GM23338 (cell line): ENCODE results near the gene PLD1. TPM values are rescaled to one million over a fixed set of nuclear protein-coding genes. Genes with fewer than 3 reads are reported as not detected.

Experiments
- ATAC-seq: fragments of 200-7000 bp; cut with Tn5 transposase; 3 replicates; pipeline ENCODE4 v1.9.1; 2020
- DNase-seq: peaks from one replicate; pipeline ENCODE4 v3.0.0-alpha.2; 2015; ENCODE audit warnings: low spot score
- H2AFZ ChIP-seq: fragments of 200-600 bp; sonication (generic); 2 replicates; pipeline ENCODE4 v1.8.0; 2016; ENCODE audit warnings: antibody characterized with exemption, mild to moderate bottlenecking, moderate library complexity
- H3F3A ChIP-seq: fragments of 200-600 bp; sonication (generic); replicated peaks from 2 replicates; pipeline ENCODE4 v1.8.0; 2017; ENCODE audit warnings: antibody characterized with exemption, mixed run types, low read depth
- H3K27ac ChIP-seq: fragments of 200-600 bp; sonication (generic); 2 replicates; pipeline ENCODE4 v1.6.1; 2016; ENCODE audit warnings: low read depth
- H3K27me3 ChIP-seq: fragments of 200-600 bp; sonication (generic); 2 replicates; pipeline ENCODE4 v1.8.0; 2016; ENCODE audit warnings: mild to moderate bottlenecking, mixed run types, moderate library complexity; ENCODE audit not compliant: insufficient read depth
- H3K36me3 ChIP-seq: fragments of 200-600 bp; sonication (generic); 2 replicates; pipeline ENCODE4 v1.8.0; 2016; ENCODE audit warnings: mild to moderate bottlenecking; ENCODE audit not compliant: insufficient read depth
- H3K4me1 ChIP-seq: fragments of 200-600 bp; sonication (generic); 2 replicates; pipeline ENCODE4 v1.8.0; 2016; ENCODE audit warnings: mild to moderate bottlenecking, moderate library complexity; ENCODE audit not compliant: insufficient read depth
- H3K4me2 ChIP-seq: fragments of 200-600 bp; sonication (generic); 2 replicates; pipeline ENCODE4 v1.7.1; 2017; ENCODE audit warnings: mixed run types
- H3K4me3 ChIP-seq: fragments of 200-600 bp; sonication (generic); 2 replicates; pipeline ENCODE4 v1.6.1; 2016; ENCODE audit warnings: mixed run types
- H3K79me2 ChIP-seq: fragments of 200-600 bp; sonication (generic); replicated peaks from 2 replicates; pipeline ENCODE4 v1.8.0; 2017; ENCODE audit warnings: mild to moderate bottlenecking; ENCODE audit not compliant: insufficient read depth
- H3K9me2 ChIP-seq: fragments of 200-600 bp; sonication (generic); 2 replicates; pipeline ENCODE4 v1.8.0; 2017; ENCODE audit not compliant: insufficient read depth
- H4K20me1 ChIP-seq: fragments of 200-600 bp; sonication (generic); replicated peaks from 2 replicates; pipeline ENCODE4 v1.8.0; 2017; ENCODE audit warnings: mild to moderate bottlenecking; ENCODE audit not compliant: insufficient read depth
- H3K27ac Mint-ChIP-seq: 2 replicates; pipeline ENCODE4 v1.8.0; 2020; ENCODE audit warnings: inconsistent platforms, mild to moderate bottlenecking, moderate library complexity, mixed read lengths
- H3K27me3 Mint-ChIP-seq: 3 replicates; pipeline ENCODE4 v1.8.0; 2022; ENCODE audit warnings: low read depth, mild to moderate bottlenecking, moderate library complexity, mixed read lengths, inconsistent platforms; ENCODE audit not compliant: insufficient read depth, poor library complexity
- H3K36me3 Mint-ChIP-seq: 3 replicates; pipeline ENCODE4 v1.8.0; 2021; ENCODE audit warnings: low read depth, mild to moderate bottlenecking, inconsistent platforms, moderate library complexity, mixed read lengths
- H3K4me1 Mint-ChIP-seq: 3 replicates; pipeline ENCODE4 v1.8.0; 2020; ENCODE audit warnings: mild to moderate bottlenecking, inconsistent platforms, mixed read lengths
- H3K4me3 Mint-ChIP-seq: 3 replicates; pipeline ENCODE4 v1.8.0; 2021; ENCODE audit warnings: moderate library complexity, mild to moderate bottlenecking, inconsistent platforms, mixed read lengths
- H3K9me3 Mint-ChIP-seq: 3 replicates; pipeline ENCODE4 v1.8.0; 2020; ENCODE audit warnings: moderate library complexity, mild to moderate bottlenecking, inconsistent platforms, mixed read lengths
- CREB1 ChIP-seq: fragments of 250-450 bp; sonication (Bioruptor Pico); IDR thresholded peaks from 2 replicates; pipeline ENCODE4 v1.5.0; 2020; ENCODE audit warnings: low read depth, mild to moderate bottlenecking, moderate library complexity
- EZH2 ChIP-seq: fragments of 200-600 bp; sonication (generic); IDR thresholded peaks from one replicate; pipeline ENCODE4 v1.8.0; 2017; ENCODE audit warnings: antibody characterized with exemption, mild to moderate bottlenecking, low read depth; ENCODE audit not compliant: unreplicated experiment
- JUNB ChIP-seq: IDR thresholded peaks from one replicate; pipeline ENCODE4 v1.6.1; 2016; ENCODE audit warnings: antibody characterized with exemption; ENCODE audit not compliant: unreplicated experiment
- NANOG ChIP-seq: IDR thresholded peaks from 2 replicates; pipeline ENCODE4 v1.6.1; 2016; ENCODE audit warnings: antibody characterized with exemption, borderline replicate concordance
- ZNF114 ChIP-seq: fragments of 250-450 bp; sonication (Bioruptor Pico); IDR thresholded peaks from 2 replicates; pipeline ENCODE4 v1.5.0; 2020; ENCODE audit warnings: mild to moderate bottlenecking, moderate library complexity
- ZNF331 ChIP-seq: fragments of 250-450 bp; sonication (Bioruptor Pico); IDR thresholded peaks from 2 replicates; pipeline ENCODE4 v1.5.0; 2020; ENCODE audit warnings: low read depth, mild to moderate bottlenecking, moderate library complexity
- polyA plus RNA-seq: library from polyadenylated mRNA; unstranded; fragments of >200 nt; fragmentation: Nextera tagmentation; extraction: Ambion mirVana; gene quantifications from 2 replicates; pipeline ENCODE4 v1.2.1, GENCODE V29; 2016
- total RNA-seq: library from RNA; depleted of rRNA; stranded (reverse); fragments of >200 nt; shearing (Covaris generic); gene quantifications from 2 replicates; pipeline ENCODE4 v1.2.3, GENCODE V29; 2014
- TF ChIP-seq, protein P1 (sequence below), 2 experiments: fragments of 200-600 bp in 1 of 2; sonication (generic) in 1 of 2; conservative IDR thresholded peaks; 2 replicates each; pipeline versions ENCODE4 v1.5.1 to v1.6.1; 2016 to 2017; ENCODE audit warnings: antibody characterized with exemption in 2 of 2, low read depth in 2 of 2, mild to moderate bottlenecking in 2 of 2, moderate library complexity in 1 of 2
- TF ChIP-seq, protein P2 (sequence below): IDR thresholded peaks from 2 replicates; pipeline ENCODE4 v1.6.1; 2016; ENCODE audit warnings: antibody characterized with exemption
- TF ChIP-seq, protein P3 (sequence below): IDR thresholded peaks from one replicate; pipeline ENCODE4 v1.6.1; 2018; ENCODE audit warnings: antibody characterized with exemption; ENCODE audit not compliant: unreplicated experiment

The PLD1 gene
- total and polyA plus RNA-seq, 2 experiments from 2014 or later = 1.4 to 2.2 TPM

DNA sequence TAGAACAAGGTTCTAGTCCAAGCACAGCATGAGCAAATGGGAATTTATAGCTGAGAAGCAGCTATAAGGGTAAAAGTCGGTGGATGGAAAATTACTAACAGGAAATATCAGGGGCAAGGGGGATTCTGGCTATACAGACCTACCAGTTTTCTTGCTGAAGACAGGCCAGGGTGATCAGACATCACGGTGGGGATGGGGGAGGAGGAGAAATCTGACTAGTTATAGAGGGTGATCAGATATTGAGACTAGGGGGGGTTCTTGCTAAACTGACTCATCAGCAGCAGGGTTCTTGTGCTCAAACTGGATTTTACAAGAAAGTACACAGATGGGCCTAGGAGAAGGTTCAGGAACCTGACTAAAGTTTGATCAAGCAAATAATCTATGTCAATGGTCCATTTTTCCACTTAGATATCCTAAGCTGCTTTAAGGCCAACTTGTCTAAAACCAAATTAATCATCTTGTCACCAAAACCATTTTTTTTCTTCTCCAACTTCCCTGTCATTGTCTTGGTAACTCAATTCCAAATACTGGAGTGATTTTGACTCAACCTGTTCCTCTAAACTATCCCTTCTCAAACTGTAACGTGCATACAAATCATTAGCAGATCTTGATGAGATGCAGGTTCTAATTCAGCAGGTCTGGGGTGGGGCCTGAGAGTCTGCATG lies 37.4 kb upstream of the PLD1 start:
- H3K4me3 ChIP-seq = no peak overlapping the region
- H3F3A ChIP-seq = no peaks in the 10 kb centered on the region
- peaks cover 6% of the 10 kb centered on the region; the same call in 2 of the 3 replicates for H3K4me1 Mint-ChIP-seq
- no peak overlapping the region for H3K4me2 ChIP-seq
- H3K36me3 Mint-ChIP-seq = peaks cover 1% of the 10 kb centered on the region; the same call in 2 of the 3 replicates
- H4K20me1 ChIP-seq = no peaks in the 10 kb centered on the region
- H3K4me1 ChIP-seq = no peaks in the 10 kb centered on the region; the same call in 1 of the 2 replicates
- H2AFZ ChIP-seq = no peak overlapping the region
- ATAC-seq (no peak), DNase-seq (no peak)
- no peak overlapping the region for H3K4me3 Mint-ChIP-seq
- H3K27ac Mint-ChIP-seq = no peak overlapping the region
- no peaks in the 10 kb centered on the region for H3K27me3 ChIP-seq
- 0 out of 2 replicates have a peak, but pooled peaks cover 5% of the 10 kb centered on the region for H3K9me2 ChIP-seq
- no peaks in the 10 kb centered on the region for H3K36me3 ChIP-seq
- H3K27me3 Mint-ChIP-seq = no peaks in the 10 kb centered on the region
- H3K79me2 ChIP-seq = no peaks in the 10 kb centered on the region
- H3K9me3 Mint-ChIP-seq = peaks cover 4% of the 10 kb centered on the region
- H3K27ac ChIP-seq = no peak overlapping the region
- TF ChIP-seq EZH2 (no peak), NANOG (no peak), JUNB (no peak)

DNA sequence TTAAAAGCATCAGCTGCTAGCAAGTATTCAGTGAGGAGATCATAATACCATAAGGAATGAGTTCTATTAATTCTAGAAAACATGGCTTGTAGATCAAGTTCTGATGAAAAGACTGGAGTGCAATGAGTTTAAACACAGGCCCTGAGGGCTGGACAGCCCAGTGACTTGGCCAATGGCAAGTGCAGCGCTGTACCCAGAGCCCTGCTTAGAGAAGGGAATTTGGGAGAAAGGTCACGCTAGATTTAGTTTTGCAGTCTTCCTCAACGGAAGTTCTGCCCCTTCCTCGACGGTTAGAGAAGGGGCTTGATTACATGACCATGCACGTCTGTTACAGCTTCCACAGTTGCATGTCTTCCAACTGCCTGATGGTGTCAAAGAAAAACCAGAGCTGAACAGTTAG lies 36.9 kb upstream of the PLD1 start:
- H3K27ac Mint-ChIP-seq = no peak overlapping the region
- Histone ChIP-seq H3K27ac (no peak overlapping the region), H3F3A (no peaks in the 10 kb centered on the region), H3K79me2 (no peaks in the 10 kb centered on the region), H3K4me3 (no peak overlapping the region), H3K4me2 (no peak overlapping the region), H3K9me2 (no peaks in the 10 kb centered on the region), H3K27me3 (no peaks in the 10 kb centered on the region), H3K4me1 (no peaks in the 10 kb centered on the region; the same call in 1 of the 2 replicates), H2AFZ (no peak overlapping the region), H3K36me3 (no peaks in the 10 kb centered on the region), H4K20me1 (no peaks in the 10 kb centered on the region)
- no peaks in the 10 kb centered on the region for H3K27me3 Mint-ChIP-seq
- DNase-seq = no peak
- no peak for ATAC-seq
- H3K9me3 Mint-ChIP-seq = no peaks in the 10 kb centered on the region; the same call in 2 of the 3 replicates
- H3K36me3 Mint-ChIP-seq = no peaks in the 10 kb centered on the region
- H3K4me1 Mint-ChIP-seq = peaks cover 7% of the 10 kb centered on the region; the same call in 2 of the 3 replicates
- H3K4me3 Mint-ChIP-seq = no peak overlapping the region
- TF ChIP-seq CREB1 (no peak), NANOG (no peak), ZNF114 (CRISPR knock-in tag) (no peak), JUNB (no peak), ZNF331 (CRISPR knock-in tag) (no peak), EZH2 (no peak)
- TF ChIP-seq, protein P1, sequence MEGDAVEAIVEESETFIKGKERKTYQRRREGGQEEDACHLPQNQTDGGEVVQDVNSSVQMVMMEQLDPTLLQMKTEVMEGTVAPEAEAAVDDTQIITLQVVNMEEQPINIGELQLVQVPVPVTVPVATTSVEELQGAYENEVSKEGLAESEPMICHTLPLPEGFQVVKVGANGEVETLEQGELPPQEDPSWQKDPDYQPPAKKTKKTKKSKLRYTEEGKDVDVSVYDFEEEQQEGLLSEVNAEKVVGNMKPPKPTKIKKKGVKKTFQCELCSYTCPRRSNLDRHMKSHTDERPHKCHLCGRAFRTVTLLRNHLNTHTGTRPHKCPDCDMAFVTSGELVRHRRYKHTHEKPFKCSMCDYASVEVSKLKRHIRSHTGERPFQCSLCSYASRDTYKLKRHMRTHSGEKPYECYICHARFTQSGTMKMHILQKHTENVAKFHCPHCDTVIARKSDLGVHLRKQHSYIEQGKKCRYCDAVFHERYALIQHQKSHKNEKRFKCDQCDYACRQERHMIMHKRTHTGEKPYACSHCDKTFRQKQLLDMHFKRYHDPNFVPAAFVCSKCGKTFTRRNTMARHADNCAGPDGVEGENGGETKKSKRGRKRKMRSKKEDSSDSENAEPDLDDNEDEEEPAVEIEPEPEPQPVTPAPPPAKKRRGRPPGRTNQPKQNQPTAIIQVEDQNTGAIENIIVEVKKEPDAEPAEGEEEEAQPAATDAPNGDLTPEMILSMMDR (conservative IDR thresholded peaks at IDR 0.05; ENCODE audit: low read depth in 2 of 2) = no peak
- TF ChIP-seq, protein P2, sequence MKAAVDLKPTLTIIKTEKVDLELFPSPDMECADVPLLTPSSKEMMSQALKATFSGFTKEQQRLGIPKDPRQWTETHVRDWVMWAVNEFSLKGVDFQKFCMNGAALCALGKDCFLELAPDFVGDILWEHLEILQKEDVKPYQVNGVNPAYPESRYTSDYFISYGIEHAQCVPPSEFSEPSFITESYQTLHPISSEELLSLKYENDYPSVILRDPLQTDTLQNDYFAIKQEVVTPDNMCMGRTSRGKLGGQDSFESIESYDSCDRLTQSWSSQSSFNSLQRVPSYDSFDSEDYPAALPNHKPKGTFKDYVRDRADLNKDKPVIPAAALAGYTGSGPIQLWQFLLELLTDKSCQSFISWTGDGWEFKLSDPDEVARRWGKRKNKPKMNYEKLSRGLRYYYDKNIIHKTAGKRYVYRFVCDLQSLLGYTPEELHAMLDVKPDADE = no peak
- TF ChIP-seq, protein P3, sequence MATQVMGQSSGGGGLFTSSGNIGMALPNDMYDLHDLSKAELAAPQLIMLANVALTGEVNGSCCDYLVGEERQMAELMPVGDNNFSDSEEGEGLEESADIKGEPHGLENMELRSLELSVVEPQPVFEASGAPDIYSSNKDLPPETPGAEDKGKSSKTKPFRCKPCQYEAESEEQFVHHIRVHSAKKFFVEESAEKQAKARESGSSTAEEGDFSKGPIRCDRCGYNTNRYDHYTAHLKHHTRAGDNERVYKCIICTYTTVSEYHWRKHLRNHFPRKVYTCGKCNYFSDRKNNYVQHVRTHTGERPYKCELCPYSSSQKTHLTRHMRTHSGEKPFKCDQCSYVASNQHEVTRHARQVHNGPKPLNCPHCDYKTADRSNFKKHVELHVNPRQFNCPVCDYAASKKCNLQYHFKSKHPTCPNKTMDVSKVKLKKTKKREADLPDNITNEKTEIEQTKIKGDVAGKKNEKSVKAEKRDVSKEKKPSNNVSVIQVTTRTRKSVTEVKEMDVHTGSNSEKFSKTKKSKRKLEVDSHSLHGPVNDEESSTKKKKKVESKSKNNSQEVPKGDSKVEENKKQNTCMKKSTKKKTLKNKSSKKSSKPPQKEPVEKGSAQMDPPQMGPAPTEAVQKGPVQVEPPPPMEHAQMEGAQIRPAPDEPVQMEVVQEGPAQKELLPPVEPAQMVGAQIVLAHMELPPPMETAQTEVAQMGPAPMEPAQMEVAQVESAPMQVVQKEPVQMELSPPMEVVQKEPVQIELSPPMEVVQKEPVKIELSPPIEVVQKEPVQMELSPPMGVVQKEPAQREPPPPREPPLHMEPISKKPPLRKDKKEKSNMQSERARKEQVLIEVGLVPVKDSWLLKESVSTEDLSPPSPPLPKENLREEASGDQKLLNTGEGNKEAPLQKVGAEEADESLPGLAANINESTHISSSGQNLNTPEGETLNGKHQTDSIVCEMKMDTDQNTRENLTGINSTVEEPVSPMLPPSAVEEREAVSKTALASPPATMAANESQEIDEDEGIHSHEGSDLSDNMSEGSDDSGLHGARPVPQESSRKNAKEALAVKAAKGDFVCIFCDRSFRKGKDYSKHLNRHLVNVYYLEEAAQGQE = no peak
